MCF 10A (cell line): Measurements from ENCODE around the gene USO1. TPM values are rescaled to one million over a fixed set of nuclear protein-coding genes. Genes with fewer than 3 reads are reported as not detected.
"Not testable (repeated sequence)": the region's sequence is repeated elsewhere in the genome, so short reads cannot be mapped to it uniquely, and the experiment has no call there.

Source experiments
- BruUV-seq: library from RNA; stranded (reverse); fragments of 400-500 nt; replicated peaks from 2 replicates; lab custom pipeline; 2021; lab: Mats Ljungman, UMichigan
- CTCF ChIA-PET: fragments of 300-600 bp; sonication (Branson Sonifier 250); formaldehyde crosslinking; extraction: SDS; loops from one replicate; lab custom pipeline; 2021; ENCODE audit warnings: antibody characterized with exemption, inconsistent platforms; lab: Yijun Ruan, JAX
- POLR2A ChIA-PET: fragments of 300-600, 350-650 bp; sonication (Branson Sonifier 250); formaldehyde crosslinking; extraction: SDS; loops from one replicate; lab custom pipeline; 2020; ENCODE audit warnings: antibody characterized with exemption, inconsistent platforms; lab: Yijun Ruan, JAX
- DNase-seq: peaks from one replicate; pipeline ENCODE4 v3.0.0-alpha.2; 2018; ENCODE audit not compliant: unreplicated experiment
- H3K27ac Mint-ChIP-seq: one replicate; pipeline ENCODE4 v1.8.0; 2022; ENCODE audit warnings: mild to moderate bottlenecking, low read depth, mixed read lengths; ENCODE audit not compliant: unreplicated experiment
- H3K27me3 Mint-ChIP-seq: one replicate; pipeline ENCODE4 v1.8.0; 2022; ENCODE audit warnings: mixed read lengths; ENCODE audit not compliant: insufficient read depth, unreplicated experiment
- H3K36me3 Mint-ChIP-seq: one replicate; pipeline ENCODE4 v1.8.0; 2022; ENCODE audit warnings: mild to moderate bottlenecking, moderate library complexity, mixed read lengths; ENCODE audit not compliant: insufficient read depth, unreplicated experiment
- H3K4me1 Mint-ChIP-seq: one replicate; pipeline ENCODE4 v1.8.0; 2022; ENCODE audit warnings: mixed read lengths; ENCODE audit not compliant: insufficient read depth, unreplicated experiment
- H3K4me3 Mint-ChIP-seq: one replicate; pipeline ENCODE4 v1.8.0; 2022; ENCODE audit warnings: mild to moderate bottlenecking, moderate library complexity, mixed read lengths; ENCODE audit not compliant: unreplicated experiment
- H3K9me3 Mint-ChIP-seq: one replicate; pipeline ENCODE4 v1.8.0; 2022; ENCODE audit warnings: mixed read lengths; ENCODE audit not compliant: unreplicated experiment
- intact Hi-C: fragments of 100-400 bp; cut with micrococcal nuclease; formaldehyde crosslinking; loops from 2 replicates; pipeline ENCODE4 v1.14.1; 2022
- total RNA-seq: library from RNA; stranded (reverse); gene quantifications from 2 replicates; pipeline ENCODE4 v1.2.3, GENCODE V29; 2022
- TF ChIP-seq, protein P1 (sequence below): fragments of 200-600 bp; IDR thresholded peaks from one replicate; pipeline ENCODE4 v1.8.0; 2022; ENCODE audit warnings: antibody characterized with exemption, mild to moderate bottlenecking; ENCODE audit not compliant: unreplicated experiment

USO1 gene
- total RNA-seq, 1 experiment from 2014 or later: 105 TPM

DNA sequence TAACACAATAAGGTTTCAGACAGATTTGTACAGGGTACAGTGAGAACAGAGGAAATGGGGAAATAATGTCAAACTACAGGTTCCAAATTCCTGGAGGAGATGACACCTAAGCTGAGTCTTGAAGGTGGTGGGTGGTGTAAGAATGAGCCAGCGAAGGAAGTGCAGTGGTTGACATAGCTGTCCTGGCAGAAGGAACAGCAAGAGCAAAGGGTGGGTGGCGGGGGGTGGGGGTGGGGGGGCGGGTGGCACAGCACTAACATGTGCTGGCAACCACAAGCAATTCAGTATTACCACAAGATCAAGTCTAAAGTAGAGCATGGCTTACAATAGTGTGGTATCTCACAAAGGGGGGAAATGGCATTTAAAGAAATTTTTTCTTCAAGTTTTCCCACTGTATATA, 38.0 kb upstream of the USO1 start:
- intact Hi-C loops: no loop called here
- TF ChIP-seq, protein P1, sequence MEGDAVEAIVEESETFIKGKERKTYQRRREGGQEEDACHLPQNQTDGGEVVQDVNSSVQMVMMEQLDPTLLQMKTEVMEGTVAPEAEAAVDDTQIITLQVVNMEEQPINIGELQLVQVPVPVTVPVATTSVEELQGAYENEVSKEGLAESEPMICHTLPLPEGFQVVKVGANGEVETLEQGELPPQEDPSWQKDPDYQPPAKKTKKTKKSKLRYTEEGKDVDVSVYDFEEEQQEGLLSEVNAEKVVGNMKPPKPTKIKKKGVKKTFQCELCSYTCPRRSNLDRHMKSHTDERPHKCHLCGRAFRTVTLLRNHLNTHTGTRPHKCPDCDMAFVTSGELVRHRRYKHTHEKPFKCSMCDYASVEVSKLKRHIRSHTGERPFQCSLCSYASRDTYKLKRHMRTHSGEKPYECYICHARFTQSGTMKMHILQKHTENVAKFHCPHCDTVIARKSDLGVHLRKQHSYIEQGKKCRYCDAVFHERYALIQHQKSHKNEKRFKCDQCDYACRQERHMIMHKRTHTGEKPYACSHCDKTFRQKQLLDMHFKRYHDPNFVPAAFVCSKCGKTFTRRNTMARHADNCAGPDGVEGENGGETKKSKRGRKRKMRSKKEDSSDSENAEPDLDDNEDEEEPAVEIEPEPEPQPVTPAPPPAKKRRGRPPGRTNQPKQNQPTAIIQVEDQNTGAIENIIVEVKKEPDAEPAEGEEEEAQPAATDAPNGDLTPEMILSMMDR: no peak
- Mint-ChIP-seq H3K4me1 (no peaks in the 10 kb centered on the region), H3K4me3 (no peak overlapping the region), H3K9me3 (no peaks in the 10 kb centered on the region), H3K27ac (no peak overlapping the region), H3K27me3 (no peaks in the 10 kb centered on the region), H3K36me3 (peaks cover 5% of the 10 kb centered on the region)
- BruUV-seq: no TSS peak
- ChIA-PET POLR2A (interaction anchor here (4.6 kb wide), 1 partner anchor 13 kb away, joined by 26 read pairs; the partner anchor contains the start of gene G3BP2), CTCF (no interaction called here)
- DNase-seq: no peak

DNA sequence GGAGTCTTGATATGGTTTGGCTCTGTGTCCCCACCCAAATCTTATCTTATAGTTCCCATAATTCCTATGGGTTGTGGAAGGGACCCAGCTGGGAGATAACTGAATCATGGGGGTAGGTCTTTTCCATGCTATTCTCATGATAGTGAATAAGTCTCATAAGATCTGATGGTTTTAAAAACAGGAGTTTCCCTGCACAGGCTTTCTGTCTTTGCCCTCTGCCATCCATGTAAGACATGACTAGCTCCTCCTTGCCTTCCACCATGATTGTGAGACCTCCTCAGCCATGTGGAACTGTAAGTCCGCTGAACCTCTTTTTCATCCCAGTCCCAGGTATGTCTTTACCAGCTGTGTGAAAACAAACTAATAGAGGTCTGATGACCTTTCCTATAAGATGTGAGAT, 37.3 kb upstream of the USO1 start:
- H3K9me3 Mint-ChIP-seq, H3K27me3 Mint-ChIP-seq, intact Hi-C loops, H3K27ac Mint-ChIP-seq, DNase-seq, H3K36me3 Mint-ChIP-seq, H3K4me1 Mint-ChIP-seq, BruUV-seq, H3K4me3 Mint-ChIP-seq: not testable (repeated sequence)
- POLR2A ChIA-PET: interaction anchor here (1.2 kb wide), 1 partner anchor 13 kb away, joined by 3 read pairs; no protein-coding TSS in a partner anchor
- CTCF ChIA-PET: interaction anchor here (0.7 kb wide), 1 partner anchor 935 kb away, joined by 3 read pairs; no protein-coding TSS in a partner anchor

DNA sequence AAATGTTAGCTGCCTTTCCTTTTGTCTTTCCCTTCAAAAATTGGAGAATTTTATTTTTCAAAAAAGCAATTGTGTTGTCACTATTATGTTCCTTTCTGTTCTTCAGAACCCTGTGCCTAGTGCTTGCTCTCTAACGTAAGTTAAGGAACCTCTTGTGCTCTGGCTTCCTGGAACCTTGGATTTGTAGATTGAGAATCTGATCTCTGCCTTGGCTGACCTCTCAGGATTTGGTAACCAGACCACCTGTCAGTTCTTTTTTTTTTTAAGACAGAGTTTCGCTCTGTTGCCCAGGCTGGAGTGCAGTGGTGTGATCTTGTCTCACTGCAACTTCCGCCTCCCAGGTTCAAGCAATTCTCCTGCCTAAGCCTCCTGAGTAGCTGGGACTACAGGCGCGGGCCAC, 32.3 kb upstream of the USO1 start:
- H3K27me3 Mint-ChIP-seq, H3K4me1 Mint-ChIP-seq, H3K9me3 Mint-ChIP-seq, BruUV-seq, H3K27ac Mint-ChIP-seq, intact Hi-C loops, DNase-seq, H3K4me3 Mint-ChIP-seq: not testable (repeated sequence)
- POLR2A ChIA-PET: interaction anchor here (1.2 to 2.1 kb wide), 2 partner anchors 19 to 32 kb away, joined by 4 to 8 read pairs; partner anchors contain the start of genes G3BP2 and USO1
- peaks cover 12% of the 10 kb centered on the region for H3K36me3 Mint-ChIP-seq
- CTCF ChIA-PET: interaction anchor here (0.6 to 0.7 kb wide), 4 partner anchors 15 to 478 kb away, joined by 3 to 5 read pairs (median 4); no protein-coding TSS in a partner anchor

DNA sequence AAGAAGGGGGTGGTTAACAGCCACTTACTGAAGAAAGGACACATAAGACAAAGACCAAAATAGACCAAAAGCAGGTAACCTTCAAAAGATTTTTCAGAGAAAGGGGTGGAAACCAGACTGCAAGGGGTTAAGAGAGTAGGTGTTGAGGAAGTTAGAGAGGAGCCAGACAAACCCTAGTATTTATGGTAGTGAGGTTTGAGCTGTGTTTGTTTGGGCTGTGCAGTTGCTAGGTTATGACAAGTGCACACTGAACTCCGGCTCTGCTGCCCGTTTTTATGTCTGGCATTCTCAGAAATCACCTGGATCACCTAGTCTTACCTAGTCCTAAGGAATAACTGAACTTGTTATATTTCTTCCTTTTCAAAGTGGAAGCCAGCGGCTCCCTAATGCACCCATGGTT, 28.3 kb upstream of the USO1 start:
- H3K36me3 Mint-ChIP-seq: peaks cover 7% of the 10 kb centered on the region
- H3K4me3 Mint-ChIP-seq: no peak overlapping the region
- CTCF ChIA-PET: interaction anchor here (1.3 kb wide), 1 partner anchor 28 kb away, joined by 3 read pairs; no protein-coding TSS in a partner anchor

DNA sequence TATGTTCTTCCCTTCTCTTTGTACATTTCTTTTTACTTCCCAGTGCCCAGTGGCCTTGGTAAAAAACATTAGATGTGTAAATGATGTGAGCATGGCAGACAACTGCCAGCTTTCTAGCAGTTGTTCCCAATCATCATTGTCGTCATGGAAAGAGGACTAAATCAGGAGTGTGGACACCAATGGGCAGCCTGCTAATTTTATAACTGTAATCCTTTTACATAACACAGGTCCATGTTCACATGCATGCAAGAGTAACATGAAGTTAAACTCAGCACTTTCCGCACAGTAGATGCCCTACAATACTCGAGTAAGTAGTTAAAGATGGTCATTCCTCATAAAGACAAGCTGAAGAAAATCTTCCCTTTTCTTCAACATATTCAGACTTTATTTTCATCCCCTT, 27.8 kb upstream of the USO1 start:
- H3K27ac Mint-ChIP-seq: no peak overlapping the region
- ChIA-PET POLR2A (interaction anchor here (2.4 kb wide), 1 partner anchor 28 kb away, joined by 8 read pairs; the partner anchor contains the start of gene USO1), CTCF (no interaction called here)
- intact Hi-C loops: no loop called here
- no peak overlapping the region for H3K4me3 Mint-ChIP-seq
- BruUV-seq: no TSS peak
- H3K36me3 Mint-ChIP-seq: peaks cover 7% of the 10 kb centered on the region
- no peaks in the 10 kb centered on the region for H3K27me3 Mint-ChIP-seq
- no peaks in the 10 kb centered on the region for H3K4me1 Mint-ChIP-seq
- DNase-seq: no peak
- TF ChIP-seq, protein P1: no peak
- H3K9me3 Mint-ChIP-seq: no peaks in the 10 kb centered on the region

More for the DNA sequence above, 28.3 kb upstream of the USO1 start:
- intact Hi-C loops: no loop called here
- Mint-ChIP-seq H3K9me3 (no peaks in the 10 kb centered on the region), H3K27me3 (no peaks in the 10 kb centered on the region), H3K27ac (no peak overlapping the region), H3K4me1 (no peaks in the 10 kb centered on the region)
- TF ChIP-seq, protein P1: no peak
- POLR2A ChIA-PET: interaction anchor here (2.4 kb wide), 1 partner anchor 28 kb away, joined by 8 read pairs; the partner anchor contains the start of gene USO1
- no peak for DNase-seq
- no TSS peak for BruUV-seq
